ENCODE measurements around the gene PNN. TPM values are rescaled to one million over a fixed set of nuclear protein-coding genes. Genes with fewer than 3 reads are reported as not detected.
A peak's percentile ranks its signal among the peaks of the same experiment; 100 is the strongest.
"Not testable (repeated sequence)": the region's sequence is repeated elsewhere in the genome, so short reads cannot be mapped to it uniquely, and the experiment has no call there.

The PNN gene
- total and polyA plus RNA-seq, 5 donors, result 22.4 to 32.5 (median 29.0) TPM

- intact Hi-C loops (cut with DNase I), result no loop called here
- 97% methylated on average over 1 of the region's 1 CpG for WGBS
- Histone ChIP-seq H3K9me3 (ENCODE audit: control insufficient read depth, low read length) (no peaks in the 10 kb centered on the region), H3K4me3 (ENCODE audit: low read length) (no peak overlapping the region), H3K4me1 (ENCODE audit: control insufficient read depth, insufficient read depth, low read length) (no peaks in the 10 kb centered on the region), H3K27ac (ENCODE audit: low read length) (no peak overlapping the region), H3K27me3 (ENCODE audit: control insufficient read depth, insufficient read depth) (no peaks in the 10 kb centered on the region)
- ATAC-seq (no peak), DNase-seq (no peak)
These were observed 14.6 kb upstream of the PNN start for GRCh38 chr14:39160494-39160893.

- H3K4me1 ChIP-seq (ENCODE audit: control insufficient read depth, insufficient read depth, low read length); intact Hi-C loops (cut with DNase I); ATAC-seq; DNase-seq; H3K4me3 ChIP-seq (ENCODE audit: low read length); H3K9me3 ChIP-seq (ENCODE audit: control insufficient read depth, low read length); H3K27me3 ChIP-seq (ENCODE audit: control insufficient read depth, insufficient read depth); H3K27ac ChIP-seq (ENCODE audit: low read length): not testable (repeated sequence)
- WGBS, result 89% methylated on average over 10 of the region's 10 CpGs
These were observed 7.2 kb upstream of the PNN start for GRCh38 chr14:39167797-39168320.

GRCh38 chr14:39168591-39168990 lies 6.5 kb upstream of the PNN start:
- intact Hi-C loops (cut with DNase I), result no loop called here
- Histone ChIP-seq H3K4me1 (ENCODE audit: control insufficient read depth, insufficient read depth, low read length) (no peaks in the 10 kb centered on the region), H3K27ac (ENCODE audit: low read length) (no peak overlapping the region), H3K9me3 (ENCODE audit: control insufficient read depth, low read length) (no peaks in the 10 kb centered on the region), H3K4me3 (ENCODE audit: low read length) (peak overlapping the region; percentile 83), H3K27me3 (ENCODE audit: control insufficient read depth, insufficient read depth) (no peaks in the 10 kb centered on the region)
- DNase-seq (no peak), ATAC-seq (no peak)
- 60% methylated on average over 4 of the region's 4 CpGs for WGBS

- H3K4me1 ChIP-seq (ENCODE audit: control insufficient read depth, insufficient read depth, low read length), result no peaks in the 10 kb centered on the region
- ATAC-seq (peak; percentile 30 to 58), DNase-seq (no peak)
- peak overlapping the region; percentile 97 for H3K27ac ChIP-seq (ENCODE audit: low read length)
- intact Hi-C loops (cut with DNase I), result no loop called here
- H3K27me3 ChIP-seq (ENCODE audit: control insufficient read depth, insufficient read depth), result no peaks in the 10 kb centered on the region
- no peaks in the 10 kb centered on the region for H3K9me3 ChIP-seq (ENCODE audit: control insufficient read depth, low read length)
- peak overlapping the region; percentile 83 for H3K4me3 ChIP-seq (ENCODE audit: low read length)
- under 1% methylated on average over 7 of the region's 7 CpGs for WGBS
These were observed 5.5 kb upstream of the PNN start for GRCh38 chr14:39169541-39169900.

GRCh38 chr14:39173198-39173597 lies 1.9 kb upstream of the PNN start:
- 90% methylated on average over 3 of the region's 3 CpGs for WGBS
- intact Hi-C loops (cut with DNase I), result loop anchor here in 3 of 4 donors (5.0 to 10.0 kb wide), 4 partner anchors 68 to 262 kb away; partner anchors contain the start of genes FBXO33 (in 2 of the 3) and SEC23A (in 1 of the 3)
- Histone ChIP-seq H3K27me3 (ENCODE audit: control insufficient read depth, insufficient read depth) (no peaks in the 10 kb centered on the region), H3K4me3 (ENCODE audit: low read length) (no peak overlapping the region), H3K27ac (ENCODE audit: low read length) (no peak overlapping the region), H3K9me3 (ENCODE audit: control insufficient read depth, low read length) (no peaks in the 10 kb centered on the region), H3K4me1 (ENCODE audit: control insufficient read depth, insufficient read depth, low read length) (peaks cover 2% of the 10 kb centered on the region)
- no peak for ATAC-seq
- DNase-seq, result no peak

- H3K9me3 ChIP-seq (ENCODE audit: control insufficient read depth, low read length), result no peaks in the 10 kb centered on the region
- H3K4me3 ChIP-seq (ENCODE audit: low read length), result peak overlapping the region; percentile 83
- intact Hi-C loops (cut with DNase I), result loop anchor here in 2 of 4 donors (10.0 kb wide), 3 partner anchors 71 to 259 kb away; partner anchors contain the start of genes FBXO33 (in 1 of the 2) and SEC23A (in 1 of the 2)
- ATAC-seq (peak; percentile 4 to 37), DNase-seq (peak in 2 of 3 donors; percentile 42 to 70)
- H3K4me1 ChIP-seq (ENCODE audit: control insufficient read depth, insufficient read depth, low read length), result peaks cover 2% of the 10 kb centered on the region
- no peaks in the 10 kb centered on the region for H3K27me3 ChIP-seq (ENCODE audit: control insufficient read depth, insufficient read depth)
- 1% methylated on average over 36 of the region's 36 CpGs for WGBS
- peak overlapping the region; percentile 98 for H3K27ac ChIP-seq (ENCODE audit: low read length)
These were observed 600 bp downstream of the PNN start for GRCh38 chr14:39175445-39176262.

- Histone ChIP-seq H3K27me3 (ENCODE audit: control insufficient read depth, insufficient read depth) (no peaks in the 10 kb centered on the region), H3K9me3 (ENCODE audit: control insufficient read depth, low read length) (no peaks in the 10 kb centered on the region), H3K4me3 (ENCODE audit: low read length) (peak overlapping the region; percentile 83), H3K4me1 (ENCODE audit: control insufficient read depth, insufficient read depth, low read length) (peaks cover 2% of the 10 kb centered on the region), H3K27ac (ENCODE audit: low read length) (no peak overlapping the region)
- WGBS, result 65% methylated on average over 5 of the region's 5 CpGs
- ATAC-seq (no peak), DNase-seq (no peak)
- intact Hi-C loops (cut with DNase I), result loop anchor here in 2 of 4 donors (10.0 kb wide), 3 partner anchors 72 to 258 kb away; partner anchors contain the start of genes FBXO33 (in 1 of the 2) and SEC23A (in 1 of the 2)
These were observed 1.5 kb downstream of the PNN start for GRCh38 chr14:39176263-39177167.

GRCh38 chr14:39177168-39177545 lies 2.1 kb downstream of the PNN start:
- no peaks in the 10 kb centered on the region for H3K27me3 ChIP-seq (ENCODE audit: control insufficient read depth, insufficient read depth)
- no peak overlapping the region for H3K4me3 ChIP-seq (ENCODE audit: low read length)
- DNase-seq (no peak), ATAC-seq (no peak)
- WGBS, result 90% methylated on average over 9 of the region's 9 CpGs
- H3K27ac ChIP-seq (ENCODE audit: low read length), result no peak overlapping the region
- intact Hi-C loops (cut with DNase I), result loop anchor here in 2 of 4 donors (10.0 kb wide), 3 partner anchors 72 to 258 kb away; partner anchors contain the start of genes FBXO33 (in 1 of the 2) and SEC23A (in 1 of the 2)
- peaks cover 2% of the 10 kb centered on the region for H3K4me1 ChIP-seq (ENCODE audit: control insufficient read depth, insufficient read depth, low read length)
- H3K9me3 ChIP-seq (ENCODE audit: control insufficient read depth, low read length), result no peaks in the 10 kb centered on the region

GRCh38 chr14:39179042-39179441 lies 4.0 kb downstream of the PNN start:
- no peaks in the 10 kb centered on the region for H3K9me3 ChIP-seq (ENCODE audit: control insufficient read depth, low read length)
- intact Hi-C loops (cut with DNase I), result loop anchor here in 2 of 4 donors (10.0 kb wide), 3 partner anchors 74 to 256 kb away; partner anchors contain the start of genes FBXO33 (in 1 of the 2) and SEC23A (in 1 of the 2)
- 96% methylated on average over 6 of the region's 6 CpGs for WGBS

GRCh38 chr14:39180553-39180952 lies 5.5 kb downstream of the PNN start:
- WGBS, result 81% methylated on average over 5 of the region's 5 CpGs
- Histone ChIP-seq H3K4me3 (ENCODE audit: low read length) (no peak overlapping the region), H3K9me3 (ENCODE audit: control insufficient read depth, low read length) (no peaks in the 10 kb centered on the region), H3K27me3 (ENCODE audit: control insufficient read depth, insufficient read depth) (no peaks in the 10 kb centered on the region), H3K27ac (ENCODE audit: low read length) (no peak overlapping the region), H3K4me1 (ENCODE audit: control insufficient read depth, insufficient read depth, low read length) (peaks cover 2% of the 10 kb centered on the region)
- ATAC-seq (no peak), DNase-seq (no peak)
- intact Hi-C loops (cut with DNase I), result loop anchor here in 2 of 4 donors (10.0 kb wide), 1 partner anchor 84 kb away; no protein-coding TSS in a partner anchor

More at GRCh38 chr14:39179042-39179441, 4.0 kb downstream of the PNN start:
- peaks cover 2% of the 10 kb centered on the region for H3K4me1 ChIP-seq (ENCODE audit: control insufficient read depth, insufficient read depth, low read length)
- no peak overlapping the region for H3K27ac ChIP-seq (ENCODE audit: low read length)
- ATAC-seq (no peak), DNase-seq (no peak)
- H3K4me3 ChIP-seq (ENCODE audit: low read length), result no peak overlapping the region
- no peaks in the 10 kb centered on the region for H3K27me3 ChIP-seq (ENCODE audit: control insufficient read depth, insufficient read depth)

All from right cardiac atrium (tissue), 5 donors.